HG03520 (cell line): Measurements from ENCODE around the gene CCDC70.

ENCODE experiments used
- ATAC-seq: cut with Tn5 transposase; IDR thresholded peaks from one replicate; pipeline ENCODE4 v1.9.1; 2021; ENCODE audit warnings: mild to moderate bottlenecking, moderate library complexity; ENCODE audit not compliant: unreplicated experiment

CCDC70 gene

GRCh38 chr13:51828730-51829567 is 32.8 kb upstream of the CCDC70 start:
- no peak for ATAC-seq

DNA sequence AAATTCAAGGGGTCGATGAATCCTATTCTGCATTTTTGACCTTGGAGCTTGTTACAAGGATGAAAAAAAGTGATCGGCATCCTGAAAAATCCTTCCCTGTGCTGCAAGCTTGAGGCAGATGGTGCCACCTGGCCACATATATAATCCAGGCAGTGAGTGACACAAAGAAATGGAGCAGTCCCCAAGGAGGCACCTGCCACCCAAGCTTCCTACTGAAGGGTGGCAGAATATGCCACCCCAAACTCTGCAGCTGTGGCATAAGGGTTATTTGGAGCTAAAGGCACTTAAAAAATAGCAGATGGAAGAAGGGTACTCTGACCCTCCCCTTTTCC is 32.2 kb upstream of the CCDC70 start:
- ATAC-seq, result no peak

GRCh38 chr13:51831519-51831918 is 30.2 kb upstream of the CCDC70 start:
- ATAC-seq, result no peak

GRCh38 chr13:51832471-51833152 is 29.2 kb upstream of the CCDC70 start:
- peak; percentile 72 for ATAC-seq

DNA sequence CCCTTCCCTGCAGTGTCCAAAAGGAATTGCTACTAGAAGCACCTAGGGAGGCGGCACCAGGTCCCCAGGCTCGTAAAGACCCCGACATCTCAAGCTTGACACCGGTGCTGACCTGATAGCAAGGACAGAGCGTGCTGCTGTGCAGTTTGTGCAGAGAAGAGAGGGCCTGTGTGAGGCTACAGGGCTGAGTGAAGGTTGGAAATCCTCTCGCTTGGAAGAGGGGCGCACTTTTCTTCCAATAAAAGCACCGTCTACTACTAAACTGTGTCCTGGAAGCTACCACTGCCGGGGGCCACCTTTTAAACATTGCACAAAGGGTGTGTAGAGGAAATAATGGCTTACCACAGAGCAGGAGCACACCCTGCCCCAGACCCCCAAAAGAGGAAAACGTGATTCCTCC is 27.8 kb upstream of the CCDC70 start:
- ATAC-seq, result no peak

GRCh38 chr13:51834581-51835171 is 27.1 kb upstream of the CCDC70 start:
- ATAC-seq, result no peak

- no peak for ATAC-seq
Measured at GRCh38 chr13:51837016-51837415, 24.8 kb upstream of the CCDC70 start.

- no peak for ATAC-seq
Measured at GRCh38 chr13:51838240-51838846, 23.4 kb upstream of the CCDC70 start.

DNA sequence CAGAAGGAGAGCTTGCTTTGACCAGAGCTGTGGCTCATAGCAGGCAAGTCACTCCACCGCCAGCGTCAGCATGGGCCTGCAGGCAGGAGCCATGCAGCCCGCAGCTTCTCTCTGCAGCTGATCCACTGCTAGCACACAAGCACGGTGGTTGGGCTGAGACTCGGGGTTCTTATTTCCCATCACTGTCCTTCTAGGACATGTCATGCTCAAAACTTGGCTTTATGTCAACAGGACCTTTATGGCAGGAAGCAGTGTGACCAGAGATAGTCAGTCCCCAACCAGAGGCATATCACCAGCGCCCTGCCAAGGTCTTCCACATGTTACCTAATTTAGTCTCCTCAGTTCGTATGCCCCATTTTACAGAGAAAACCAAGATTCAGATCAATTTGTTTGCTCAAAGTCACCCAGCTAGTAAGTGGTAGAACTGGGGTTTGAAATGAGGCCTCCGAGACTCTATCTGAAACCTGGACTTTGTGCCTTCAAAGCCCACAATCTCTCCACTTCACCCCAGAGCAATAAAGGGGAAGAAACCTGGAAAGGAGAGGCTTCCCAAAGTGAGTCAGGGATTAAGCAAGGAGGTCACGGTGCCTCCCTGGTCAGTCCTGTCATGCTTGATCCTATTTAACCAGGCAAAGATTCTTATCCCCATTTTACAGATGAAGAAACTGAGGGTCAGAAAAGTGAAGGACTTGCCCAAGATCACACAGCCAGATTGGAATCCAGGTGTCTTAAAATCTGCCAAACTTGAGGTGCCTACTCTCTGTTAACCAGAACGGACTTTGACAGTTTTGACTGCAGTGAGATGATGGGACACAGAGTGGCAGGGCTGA is 21.8 kb upstream of the CCDC70 start:
- no peak for ATAC-seq

DNA sequence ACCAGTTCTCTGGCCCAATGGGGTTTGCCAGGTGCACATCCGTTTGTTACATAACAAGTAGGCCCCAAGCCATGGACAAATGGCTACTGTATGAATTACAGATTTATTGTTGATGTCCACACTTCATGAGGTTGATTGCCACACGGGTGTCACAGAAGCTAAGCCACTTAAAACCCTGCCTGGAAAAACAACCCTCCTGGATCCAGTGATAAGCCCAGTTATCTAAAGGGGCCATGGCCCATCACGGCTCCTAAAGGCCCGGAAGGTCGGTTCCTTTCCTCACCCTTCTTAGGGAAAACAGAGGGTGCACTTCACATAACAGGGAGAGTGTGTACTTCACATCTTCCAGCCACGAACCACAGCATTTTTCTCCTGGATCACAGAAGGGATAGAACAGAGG is 20.9 kb upstream of the CCDC70 start:
- ATAC-seq, result no peak

DNA sequence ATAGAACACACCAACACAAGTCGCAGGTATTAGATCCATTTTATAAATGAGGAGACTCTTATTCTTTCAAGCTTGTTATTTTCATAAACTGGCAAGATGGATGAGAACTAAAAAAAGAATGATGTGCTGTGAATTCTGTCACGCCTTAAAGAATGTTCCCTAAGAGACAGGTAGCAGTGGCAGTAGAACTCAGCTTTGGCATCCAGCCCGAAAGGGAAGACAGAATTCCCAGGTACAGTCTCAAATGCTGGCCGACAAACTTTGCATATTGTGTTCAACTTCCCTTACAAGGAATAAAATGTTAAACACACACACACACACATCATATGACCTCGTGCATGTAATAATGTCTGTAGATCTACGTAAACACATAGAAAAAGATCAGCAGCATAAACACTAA is 20.0 kb upstream of the CCDC70 start:
- ATAC-seq, result no peak

GRCh38 chr13:51843529-51843928 is 18.2 kb upstream of the CCDC70 start:
- ATAC-seq, result no peak

DNA sequence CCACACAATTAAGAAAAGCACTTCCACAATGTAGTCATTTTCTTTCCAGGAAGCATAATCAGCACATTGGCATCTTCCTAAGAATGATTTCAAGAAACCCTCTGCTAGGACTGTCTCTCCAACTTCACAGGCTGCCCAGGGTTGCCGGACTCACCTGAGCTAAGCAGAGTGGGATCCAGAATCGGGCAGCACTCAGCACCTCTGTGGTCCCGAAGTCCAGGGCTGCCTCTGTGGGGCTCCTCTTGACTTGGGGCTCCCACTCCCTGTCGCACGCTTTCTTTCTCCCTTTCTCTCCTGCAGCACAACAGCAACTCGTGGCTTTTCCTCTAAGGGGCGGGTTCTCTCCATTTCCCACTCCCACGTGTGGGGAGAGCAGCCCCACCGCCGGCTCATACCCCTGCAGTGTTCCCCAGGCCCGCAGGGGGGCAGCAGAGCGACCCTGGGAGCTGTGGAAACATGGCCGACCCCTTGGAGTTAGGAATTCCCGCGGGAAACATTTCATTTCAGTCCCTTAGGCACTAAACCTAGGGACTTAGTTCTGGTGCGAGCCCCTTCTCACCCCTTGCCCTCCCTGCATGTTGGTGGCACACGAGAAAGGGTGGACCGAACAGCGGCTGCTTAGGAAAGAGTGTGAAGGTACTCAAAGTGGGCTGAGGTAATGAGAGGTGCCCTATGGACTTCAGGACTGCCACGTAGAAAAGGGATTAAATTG is 16.8 kb upstream of the CCDC70 start, which contains the start of gene TMEM272:
TMEM272 (minus strand) TSS at position 316 of the 712 bp plus-strand sequence. CDS start 6,647 bp downstream, outside the sequence.
- ATAC-seq, result no peak

DNA sequence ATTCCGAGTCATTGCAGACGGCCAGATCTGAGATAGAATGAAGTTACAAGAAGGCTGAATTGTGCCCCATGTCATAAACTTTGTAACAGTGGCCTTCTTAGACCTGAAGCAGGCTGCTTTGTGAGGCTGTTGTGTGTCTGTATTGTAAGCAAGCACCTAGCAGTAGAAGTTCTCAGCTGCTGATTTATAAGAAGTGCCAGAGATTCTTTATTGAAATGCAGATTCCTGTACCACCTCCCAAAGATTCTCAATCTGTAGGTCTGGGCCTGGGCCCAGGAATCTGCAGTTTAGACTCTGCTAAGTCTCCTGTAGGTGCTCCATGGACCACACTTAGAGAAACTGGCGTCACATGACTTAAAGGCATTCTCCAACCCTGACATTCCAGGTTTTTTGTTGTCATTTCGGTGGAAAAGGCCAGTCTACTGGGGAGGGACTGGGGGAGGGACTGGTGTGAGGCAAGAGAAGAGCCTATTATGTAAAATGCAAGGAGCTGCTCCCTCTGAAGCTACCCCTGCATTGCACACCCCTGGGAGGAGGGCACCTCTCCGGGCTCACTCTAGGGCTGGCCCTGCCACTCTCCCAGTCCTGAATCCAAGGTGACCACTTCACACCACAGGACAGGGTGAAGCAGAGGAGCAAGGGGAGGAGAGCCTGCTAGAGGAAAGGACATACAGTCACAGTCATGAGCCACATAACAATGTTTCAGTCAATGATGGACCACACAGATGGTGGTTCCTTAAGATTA is 16.0 kb upstream of the CCDC70 start:
- no peak for ATAC-seq

DNA sequence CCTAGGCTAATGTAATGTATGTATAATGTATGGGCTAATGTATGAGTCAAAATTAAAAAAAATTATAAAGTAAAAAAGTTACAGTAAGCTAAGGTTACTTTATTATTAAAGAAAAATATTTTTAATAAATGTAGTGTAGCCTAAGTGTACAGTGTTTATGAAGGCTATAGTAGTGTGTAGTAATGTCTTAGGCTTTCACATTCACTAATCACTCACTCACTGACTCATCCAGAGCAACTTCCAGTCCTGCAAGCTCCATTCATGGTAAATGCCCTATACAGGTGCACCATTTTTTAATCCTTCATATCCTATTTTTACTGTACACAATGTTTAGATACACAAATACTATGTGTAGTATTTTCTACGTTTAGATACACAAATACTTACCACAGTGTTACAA is 15.0 kb upstream of the CCDC70 start:
- ATAC-seq, result no peak

DNA sequence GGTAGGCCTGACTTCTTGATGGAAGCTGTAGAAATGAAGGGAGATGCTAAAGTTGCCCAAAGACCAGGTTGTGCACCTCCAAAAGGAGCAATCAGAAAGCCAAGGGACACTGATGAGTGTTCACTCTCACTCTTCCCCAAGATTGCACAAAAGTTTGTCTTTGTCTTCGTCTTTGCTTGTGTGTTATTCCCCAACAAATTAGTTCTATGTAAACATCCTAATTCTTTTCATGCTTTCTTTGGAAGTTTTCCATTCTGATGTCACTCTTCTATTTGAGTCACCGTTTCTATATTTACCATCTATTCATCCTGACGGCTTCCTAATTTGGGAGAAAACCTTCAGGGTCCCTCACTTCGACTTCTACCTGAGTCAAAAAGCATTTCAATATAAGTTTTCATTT is 13.1 kb upstream of the CCDC70 start:
- no peak for ATAC-seq

- no peak for ATAC-seq
Measured at GRCh38 chr13:51849145-51850101, 12.3 kb upstream of the CCDC70 start.

- no peak for ATAC-seq
Measured at GRCh38 chr13:51856027-51856736, 5.6 kb upstream of the CCDC70 start.
